Karpas-422 (cell line): ENCODE data around the gene RNF125. TPM values are rescaled to one million over a fixed set of nuclear protein-coding genes. Genes with fewer than 3 reads are reported as not detected.

Experiments used
- total RNA-seq: library from RNA; depleted of rRNA; stranded (reverse); fragments of >200 nt; shearing (Covaris generic); gene quantifications from 2 replicates; pipeline ENCODE4 v1.2.3, GENCODE V29; 2014; ENCODE audit warnings: low replicate concordance; rRNA removed

The RNF125 gene
- total RNA-seq, 1 experiment from 2014 or later, result not detected

Other genes with a start within 250 kb of the RNF125 start
- 26.2 and 93.1 TPM in 2 replicates for gene TRAPPC8, start 75.7 kb upstream of the RNF125 start, total RNA-seq
- gene RNF138, start 73.0 kb downstream of the RNF125 start, total RNA-seq, result 21.8 and 34.0 TPM in 2 replicates
- not detected in 2 replicates for gene MEP1B, start 171.2 kb downstream of the RNF125 start, total RNA-seq